Stimulated activated CD4-positive, alpha-beta T cell treated with anti-CD3 and anti-CD28 coated beads, Interleukin-4, amount 100 ng/mL, for 1 hour (primary cell): Measurements from ENCODE around the gene PBX3.

ENCODE experiments used
- DNase-seq: peaks from one replicate; pipeline ENCODE4 v3.0.0-alpha.2; 2020

PBX3 gene

GRCh38 chr9:125985142-125985997 lies 238.2 kb downstream of the PBX3 start:
- no peak for DNase-seq

- no peak for DNase-seq
These were observed 239.0 kb downstream of the PBX3 start for GRCh38 chr9:125985998-125986655.

GRCh38 chr9:125986966-125987365 lies 239.8 kb downstream of the PBX3 start:
- no peak for DNase-seq

- no peak for DNase-seq
These were observed 240.2 kb downstream of the PBX3 start for GRCh38 chr9:125987420-125987819.

- DNase-seq = no peak
These were observed 241.4 kb downstream of the PBX3 start for GRCh38 chr9:125988479-125989050.

- DNase-seq = no peak
These were observed 241.9 kb downstream of the PBX3 start for GRCh38 chr9:125989090-125989501.

GRCh38 chr9:125989524-125990180 lies 242.5 kb downstream of the PBX3 start:
- DNase-seq = no peak

GRCh38 chr9:125990186-125990792 lies 243.1 kb downstream of the PBX3 start:
- no peak for DNase-seq

- DNase-seq = no peak
These were observed 243.6 kb downstream of the PBX3 start for GRCh38 chr9:125990793-125991220.

- no peak for DNase-seq
These were observed 244.8 kb downstream of the PBX3 start for GRCh38 chr9:125991886-125992529.

- no peak for DNase-seq
These were observed 245.4 kb downstream of the PBX3 start for GRCh38 chr9:125992557-125992956.

GRCh38 chr9:125993466-125993865 lies 246.3 kb downstream of the PBX3 start:
- DNase-seq = no peak

- DNase-seq = no peak
These were observed 247.1 kb downstream of the PBX3 start for GRCh38 chr9:125994066-125994943.

- no peak for DNase-seq
These were observed 247.8 kb downstream of the PBX3 start for GRCh38 chr9:125995006-125995405.

- DNase-seq = no peak
These were observed 248.5 kb downstream of the PBX3 start for GRCh38 chr9:125995706-125996105.

- no peak for DNase-seq
These were observed 249.6 kb downstream of the PBX3 start for GRCh38 chr9:125996791-125997190.

- DNase-seq = no peak
These were observed 250.1 kb downstream of the PBX3 start for GRCh38 chr9:125997196-125997823.

- DNase-seq = no peak
These were observed 251.8 kb downstream of the PBX3 start for GRCh38 chr9:125998837-125999503.

GRCh38 chr9:125999504-125999881 lies 252.3 kb downstream of the PBX3 start:
- no peak for DNase-seq

- no peak for DNase-seq
These were observed 253.1 kb downstream of the PBX3 start for GRCh38 chr9:126000256-126000655.
